ENCODE data around the gene GLRB.
"Not testable (repeated sequence)": the region's sequence is repeated elsewhere in the genome, so short reads cannot be mapped to it uniquely, and the experiment has no call there.

The GLRB gene

GRCh38 chr4:157050561-157050960 lies 25.4 kb upstream of the GLRB start:
- Histone ChIP-seq H3F3A (ENCODE audit: insufficient read depth) (no peaks in the 10 kb centered on the region), H3K27ac (ENCODE audit: low read depth, low read length) (no peak overlapping the region), H2AFZ (ENCODE audit: low read depth, low read length, severe bottlenecking) (no peak overlapping the region), H3K4me3 (ENCODE audit: insufficient read depth, low read length, poor library complexity, severe bottlenecking) (no peak overlapping the region), H4K20me1 (ENCODE audit: low read depth, low read length) (no peaks in the 10 kb centered on the region), H3K9me3 (ENCODE audit: insufficient read depth, low read length) (no peaks in the 10 kb centered on the region), H3K36me3 (ENCODE audit: low read length) (no peaks in the 10 kb centered on the region), H3K79me2 (ENCODE audit: insufficient read depth, low read length) (no peaks in the 10 kb centered on the region), H3K27me3 (ENCODE audit: low read length) (no peaks in the 10 kb centered on the region), H3K9me2 (replicated peaks; ENCODE audit: insufficient read depth, low read length) (no peaks in the 10 kb centered on the region), H3K4me2 (ENCODE audit: low read depth, low read length, poor library complexity, severe bottlenecking) (no peak overlapping the region), H3K9ac (ENCODE audit: low read length) (no peak overlapping the region)
- TF ChIP-seq CTCF (IDR thresholded peaks at IDR 0.05; ENCODE audit: insufficient read depth, low read length, poor library complexity, severe bottlenecking) (no peak), EZH2phosphoT487 (conservative IDR thresholded peaks at IDR 0.05; ENCODE audit: low read length) (no peak)

GRCh38 chr4:157052429-157053040 lies 23.4 kb upstream of the GLRB start:
- Histone ChIP-seq H2AFZ (ENCODE audit: low read depth, low read length, severe bottlenecking) (no peak overlapping the region), H3K9me2 (replicated peaks; ENCODE audit: insufficient read depth, low read length) (no peaks in the 10 kb centered on the region), H3K4me3 (ENCODE audit: insufficient read depth, low read length, poor library complexity, severe bottlenecking) (no peak overlapping the region), H3F3A (ENCODE audit: insufficient read depth) (no peaks in the 10 kb centered on the region), H3K4me2 (ENCODE audit: low read depth, low read length, poor library complexity, severe bottlenecking) (no peak overlapping the region), H3K79me2 (ENCODE audit: insufficient read depth, low read length) (no peaks in the 10 kb centered on the region), H3K9ac (ENCODE audit: low read length) (no peak overlapping the region), H3K36me3 (ENCODE audit: low read length) (no peaks in the 10 kb centered on the region), H3K27ac (ENCODE audit: low read depth, low read length) (no peak overlapping the region), H3K9me3 (ENCODE audit: insufficient read depth, low read length) (no peaks in the 10 kb centered on the region), H4K20me1 (ENCODE audit: low read depth, low read length) (no peaks in the 10 kb centered on the region), H3K27me3 (ENCODE audit: low read length) (no peaks in the 10 kb centered on the region)
- TF ChIP-seq CTCF (IDR thresholded peaks at IDR 0.05; ENCODE audit: insufficient read depth, low read length, poor library complexity, severe bottlenecking) (no peak), EZH2phosphoT487 (conservative IDR thresholded peaks at IDR 0.05; ENCODE audit: low read length) (no peak)

- Histone ChIP-seq H3K9me3 (ENCODE audit: insufficient read depth, low read length) (no peaks in the 10 kb centered on the region), H3K79me2 (ENCODE audit: insufficient read depth, low read length) (no peaks in the 10 kb centered on the region), H3K9ac (ENCODE audit: low read length) (no peak overlapping the region), H4K20me1 (ENCODE audit: low read depth, low read length) (no peaks in the 10 kb centered on the region), H3K36me3 (ENCODE audit: low read length) (no peaks in the 10 kb centered on the region), H3K27me3 (ENCODE audit: low read length) (no peaks in the 10 kb centered on the region), H3K27ac (ENCODE audit: low read depth, low read length) (no peak overlapping the region), H3K4me2 (ENCODE audit: low read depth, low read length, poor library complexity, severe bottlenecking) (no peak overlapping the region), H3K9me2 (replicated peaks; ENCODE audit: insufficient read depth, low read length) (no peaks in the 10 kb centered on the region), H2AFZ (ENCODE audit: low read depth, low read length, severe bottlenecking) (no peak overlapping the region), H3F3A (ENCODE audit: insufficient read depth) (no peaks in the 10 kb centered on the region), H3K4me3 (ENCODE audit: insufficient read depth, low read length, poor library complexity, severe bottlenecking) (no peak overlapping the region)
- TF ChIP-seq EZH2phosphoT487 (conservative IDR thresholded peaks at IDR 0.05; ENCODE audit: low read length) (no peak), CTCF (IDR thresholded peaks at IDR 0.05; ENCODE audit: insufficient read depth, low read length, poor library complexity, severe bottlenecking) (no peak)
These were observed 18.7 kb upstream of the GLRB start for GRCh38 chr4:157057218-157057617.

DNA sequence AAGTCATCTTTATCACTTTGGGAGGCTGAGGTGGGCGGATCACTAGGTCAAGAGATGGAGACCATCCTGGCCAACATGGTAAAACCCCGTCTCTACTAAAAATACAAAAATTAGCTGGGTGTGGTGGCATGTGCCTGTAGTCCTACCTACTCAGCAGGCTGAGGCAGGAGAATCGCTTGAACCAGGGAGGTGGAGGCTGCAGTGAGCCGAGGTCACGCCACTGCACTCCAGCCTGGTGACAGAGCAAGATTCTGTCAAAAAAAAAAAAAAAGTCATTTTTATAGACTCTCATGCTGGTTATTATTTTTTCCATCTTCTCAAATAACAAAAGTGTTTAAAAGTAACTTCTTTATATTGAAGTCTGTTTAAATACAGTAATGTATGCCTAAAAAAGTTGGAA lies 17.1 kb upstream of the GLRB start:
- H3F3A ChIP-seq (ENCODE audit: insufficient read depth); H3K9me2 ChIP-seq (replicated peaks; ENCODE audit: insufficient read depth, low read length); H4K20me1 ChIP-seq (ENCODE audit: low read depth, low read length); H3K27ac ChIP-seq (ENCODE audit: low read depth, low read length); H3K27me3 ChIP-seq (ENCODE audit: low read length); H3K9me3 ChIP-seq (ENCODE audit: insufficient read depth, low read length); H3K36me3 ChIP-seq (ENCODE audit: low read length); H2AFZ ChIP-seq (ENCODE audit: low read depth, low read length, severe bottlenecking); H3K79me2 ChIP-seq (ENCODE audit: insufficient read depth, low read length); H3K4me3 ChIP-seq (ENCODE audit: insufficient read depth, low read length, poor library complexity, severe bottlenecking); H3K4me2 ChIP-seq (ENCODE audit: low read depth, low read length, poor library complexity, severe bottlenecking); H3K9ac ChIP-seq (ENCODE audit: low read length): not testable (repeated sequence)
